Measurements from ENCODE around the gene PRLR.

GRCh38 chr5:35082530-35082929, 147.8 kb downstream of the PRLR start:
- TF ChIP-seq SUZ12 (IDR thresholded peaks at IDR 0.05; ENCODE audit: extremely low read depth, insufficient read depth, insufficient read length) (no peak), YY1 (IDR thresholded peaks at IDR 0.05; ENCODE audit: insufficient read depth, insufficient read length) (no peak)
